ENCODE results near the gene NPW. TPM values are rescaled to one million over a fixed set of nuclear protein-coding genes. Genes with fewer than 3 reads are reported as not detected.

Gene NPW
- total RNA-seq, 1 donor = not detected

- Histone ChIP-seq H3K36me3 (ENCODE audit: insufficient read depth, low read length) (peaks cover 24% of the 10 kb centered on the region), H2AFZ (ENCODE audit: low read length) (no peak overlapping the region), H3K4me2 (ENCODE audit: insufficient read depth, low read length) (no peak overlapping the region), H3K27ac (ENCODE audit: low read depth, low read length) (no peak overlapping the region), H3K9me3 (ENCODE audit: low read depth, low read length) (no peaks in the 10 kb centered on the region), H3K27me3 (ENCODE audit: insufficient read depth, low read length) (peaks cover 39% of the 10 kb centered on the region), H4K20me1 (ENCODE audit: insufficient read depth, low read length) (peaks cover 20% of the 10 kb centered on the region), H3K4me3 (ENCODE audit: insufficient read depth, low read length) (no peak overlapping the region), H3K4me1 (ENCODE audit: insufficient read depth, low read length) (no peaks in the 10 kb centered on the region), H3K79me2 (ENCODE audit: insufficient read depth, low read length) (no peaks in the 10 kb centered on the region)
- TF ChIP-seq CTCF (IDR thresholded peaks at IDR 0.05; ENCODE audit: extremely low read depth, low read depth, low read length) = no peak
- DNase-seq (ENCODE audit: insufficient read length, low spot score, missing footprints) = peak; percentile 85
Measured at GRCh38 chr16:1979271-1980029, 40.1 kb upstream of the NPW start.

- Histone ChIP-seq H3K27ac (ENCODE audit: low read depth, low read length) (no peak overlapping the region), H3K4me1 (ENCODE audit: insufficient read depth, low read length) (peaks cover 6% of the 10 kb centered on the region), H3K4me3 (ENCODE audit: insufficient read depth, low read length) (no peak overlapping the region), H3K36me3 (ENCODE audit: insufficient read depth, low read length) (peaks cover 17% of the 10 kb centered on the region), H3K4me2 (ENCODE audit: insufficient read depth, low read length) (no peak overlapping the region), H2AFZ (ENCODE audit: low read length) (no peak overlapping the region), H3K27me3 (ENCODE audit: insufficient read depth, low read length) (peaks cover 39% of the 10 kb centered on the region), H3K79me2 (ENCODE audit: insufficient read depth, low read length) (peaks cover 5% of the 10 kb centered on the region), H4K20me1 (ENCODE audit: insufficient read depth, low read length) (peaks cover 24% of the 10 kb centered on the region), H3K9me3 (ENCODE audit: low read depth, low read length) (no peaks in the 10 kb centered on the region)
- peak; percentile 90 for DNase-seq (ENCODE audit: insufficient read length, low spot score, missing footprints)
- TF ChIP-seq CTCF (IDR thresholded peaks at IDR 0.05; ENCODE audit: extremely low read depth, low read depth, low read length) = no peak
Measured at GRCh38 chr16:1980030-1980769, 39.4 kb upstream of the NPW start.

GRCh38 chr16:1980770-1981087 lies 38.9 kb upstream of the NPW start:
- no peak for DNase-seq (ENCODE audit: insufficient read length, low spot score, missing footprints)
- peaks cover 14% of the 10 kb centered on the region for H3K36me3 ChIP-seq (ENCODE audit: insufficient read depth, low read length)
- peaks cover 10% of the 10 kb centered on the region for H3K4me1 ChIP-seq (ENCODE audit: insufficient read depth, low read length)
- TF ChIP-seq CTCF (IDR thresholded peaks at IDR 0.05; ENCODE audit: extremely low read depth, low read depth, low read length) = no peak
- H2AFZ ChIP-seq (ENCODE audit: low read length) = no peak overlapping the region
- peaks cover 39% of the 10 kb centered on the region for H3K27me3 ChIP-seq (ENCODE audit: insufficient read depth, low read length)
- no peak overlapping the region for H3K4me3 ChIP-seq (ENCODE audit: insufficient read depth, low read length)
- peaks cover 24% of the 10 kb centered on the region for H4K20me1 ChIP-seq (ENCODE audit: insufficient read depth, low read length)
- H3K27ac ChIP-seq (ENCODE audit: low read depth, low read length) = no peak overlapping the region
- H3K79me2 ChIP-seq (ENCODE audit: insufficient read depth, low read length) = peaks cover 9% of the 10 kb centered on the region
- H3K4me2 ChIP-seq (ENCODE audit: insufficient read depth, low read length) = no peak overlapping the region
- no peaks in the 10 kb centered on the region for H3K9me3 ChIP-seq (ENCODE audit: low read depth, low read length)

GRCh38 chr16:1981398-1981836 lies 38.2 kb upstream of the NPW start, which contains the start of gene NOXO1:
NOXO1 (minus strand) TSS chr16:1981469; CDS start chr16:1981179, 290 bp downstream.
- Histone ChIP-seq H3K79me2 (ENCODE audit: insufficient read depth, low read length) (peaks cover 12% of the 10 kb centered on the region), H3K27me3 (ENCODE audit: insufficient read depth, low read length) (peaks cover 39% of the 10 kb centered on the region), H3K36me3 (ENCODE audit: insufficient read depth, low read length) (peaks cover 13% of the 10 kb centered on the region), H4K20me1 (ENCODE audit: insufficient read depth, low read length) (peaks cover 24% of the 10 kb centered on the region), H3K27ac (ENCODE audit: low read depth, low read length) (no peak within 1 kb of the TSS), H3K4me1 (ENCODE audit: insufficient read depth, low read length) (peaks cover 10% of the 10 kb centered on the region), H2AFZ (ENCODE audit: low read length) (no peak within 1 kb of the TSS), H3K4me2 (ENCODE audit: insufficient read depth, low read length) (no peak within 1 kb of the TSS), H3K4me3 (ENCODE audit: insufficient read depth, low read length) (no peak within 1 kb of the TSS), H3K9me3 (ENCODE audit: low read depth, low read length) (no peaks in the 10 kb centered on the region)
- no peak for DNase-seq (ENCODE audit: insufficient read length, low spot score, missing footprints)
- TF ChIP-seq CTCF (IDR thresholded peaks at IDR 0.05; ENCODE audit: extremely low read depth, low read depth, low read length) = no peak
